ENCODE measurements around the gene MYO1D.

DNA sequence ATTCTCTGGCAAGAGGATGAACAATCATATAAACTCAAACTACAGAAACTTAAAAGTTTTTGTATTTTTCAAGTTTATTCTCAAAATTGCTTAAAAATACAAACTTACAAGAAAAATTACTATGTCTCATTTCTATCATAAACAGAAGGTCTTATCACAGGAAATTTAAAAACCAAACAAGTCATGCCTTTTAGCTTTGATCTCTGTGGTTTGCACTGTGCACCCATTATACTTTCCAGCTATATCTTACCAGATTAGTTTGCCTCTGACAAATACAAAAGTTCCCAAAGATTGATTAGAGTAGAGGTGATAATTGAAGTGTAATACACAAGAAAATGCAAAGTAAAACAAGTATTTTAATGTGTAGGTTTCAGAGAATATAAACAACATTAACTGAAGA lies 117.4 kb downstream of the MYO1D start:
- TF ChIP-seq, protein P1, sequence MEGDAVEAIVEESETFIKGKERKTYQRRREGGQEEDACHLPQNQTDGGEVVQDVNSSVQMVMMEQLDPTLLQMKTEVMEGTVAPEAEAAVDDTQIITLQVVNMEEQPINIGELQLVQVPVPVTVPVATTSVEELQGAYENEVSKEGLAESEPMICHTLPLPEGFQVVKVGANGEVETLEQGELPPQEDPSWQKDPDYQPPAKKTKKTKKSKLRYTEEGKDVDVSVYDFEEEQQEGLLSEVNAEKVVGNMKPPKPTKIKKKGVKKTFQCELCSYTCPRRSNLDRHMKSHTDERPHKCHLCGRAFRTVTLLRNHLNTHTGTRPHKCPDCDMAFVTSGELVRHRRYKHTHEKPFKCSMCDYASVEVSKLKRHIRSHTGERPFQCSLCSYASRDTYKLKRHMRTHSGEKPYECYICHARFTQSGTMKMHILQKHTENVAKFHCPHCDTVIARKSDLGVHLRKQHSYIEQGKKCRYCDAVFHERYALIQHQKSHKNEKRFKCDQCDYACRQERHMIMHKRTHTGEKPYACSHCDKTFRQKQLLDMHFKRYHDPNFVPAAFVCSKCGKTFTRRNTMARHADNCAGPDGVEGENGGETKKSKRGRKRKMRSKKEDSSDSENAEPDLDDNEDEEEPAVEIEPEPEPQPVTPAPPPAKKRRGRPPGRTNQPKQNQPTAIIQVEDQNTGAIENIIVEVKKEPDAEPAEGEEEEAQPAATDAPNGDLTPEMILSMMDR (IDR thresholded peaks at IDR 0.05) = no peak
- TF ChIP-seq POLR2AphosphoS5 (IDR thresholded peaks at IDR 0.05) (no peak), POLR2A (IDR thresholded peaks at IDR 0.05) (no peak)
